ENCODE measurements around the gene ARFGEF3.

The ARFGEF3 gene

DNA sequence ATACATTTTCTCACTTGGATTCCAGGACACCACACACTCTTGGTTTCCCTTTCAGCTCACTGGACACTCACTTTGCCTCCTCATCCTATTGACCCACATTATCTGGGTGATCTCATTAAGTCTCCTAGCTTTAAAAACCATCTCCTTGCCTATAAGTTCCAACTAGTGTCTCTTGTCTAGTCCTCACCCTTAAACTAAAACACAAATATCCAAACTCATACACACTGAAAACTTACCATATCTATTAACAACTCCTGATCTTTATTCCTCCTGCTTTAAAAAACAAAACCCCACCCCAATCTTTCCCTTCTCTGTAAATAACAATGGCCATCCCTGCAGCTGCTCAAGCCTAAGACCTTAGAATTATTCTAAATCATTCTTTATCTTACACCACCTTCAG lies 212.5 kb downstream of the ARFGEF3 start:
- Histone ChIP-seq H2BK120ac (ENCODE audit: low read depth, low read length) (no peak overlapping the region), H3K18ac (ENCODE audit: low read depth in 1 of 2, low read length in 2 of 2) (no peak overlapping the region), H2BK5ac (ENCODE audit: low read depth, low read length, poor library complexity, severe bottlenecking) (no peak overlapping the region), H3K9ac (ENCODE audit: low read length) (no peak overlapping the region), H3K79me1 (replicated peaks; ENCODE audit: low read length, poor library complexity, severe bottlenecking) (no peaks in the 10 kb centered on the region), H3K27ac (ENCODE audit: low read length, poor library complexity, severe bottlenecking) (no peak overlapping the region), H3K36me3 (ENCODE audit: control insufficient read depth in 1 of 2, insufficient read depth in 2 of 2, low read depth in 1 of 2, low read length in 2 of 2) (no peaks in the 10 kb centered on the region), H3K23ac (ENCODE audit: low read length in 2 of 2) (no peak overlapping the region), H3K4me1 (ENCODE audit: control insufficient read depth, insufficient read depth, low read depth, low read length) (no peaks in the 10 kb centered on the region), H4K91ac (ENCODE audit: low read length) (no peak overlapping the region), H2AK5ac (ENCODE audit: low read length, severe bottlenecking) (no peak overlapping the region), H3K14ac (ENCODE audit: low read length in 2 of 2) (no peak overlapping the region), H4K8ac (ENCODE audit: low read length) (no peak overlapping the region), H3K9me3 (ENCODE audit: control insufficient read depth, low read length) (no peaks in the 10 kb centered on the region), H3K4me3 (ENCODE audit: insufficient read depth in 1 of 2, low read depth in 1 of 2, low read length in 2 of 2) (no peak overlapping the region), H2AFZ (ENCODE audit: low read depth, low read length) (no peak overlapping the region), H3K4ac (ENCODE audit: low read depth in 1 of 2, low read length in 2 of 2) (no peak overlapping the region), H3K27me3 (ENCODE audit: control insufficient read depth in 1 of 2, insufficient read depth in 1 of 2, low read length in 2 of 2) (no peaks in the 10 kb centered on the region), H2BK15ac (ENCODE audit: low read depth, poor library complexity, severe bottlenecking) (no peak overlapping the region), H2BK12ac (ENCODE audit: low read length in 2 of 2) (no peak overlapping the region), H3K4me2 (ENCODE audit: low read length, poor library complexity, severe bottlenecking) (no peak overlapping the region)
- no peak for DNase-seq

GRCh38 chr6:138374815-138375214 lies 213.1 kb downstream of the ARFGEF3 start:
- Histone ChIP-seq H2BK15ac (ENCODE audit: low read depth, poor library complexity, severe bottlenecking) (no peak overlapping the region), H3K9ac (ENCODE audit: low read length) (no peak overlapping the region), H3K4me3 (ENCODE audit: insufficient read depth in 1 of 2, low read depth in 1 of 2, low read length in 2 of 2) (no peak overlapping the region), H2AFZ (ENCODE audit: low read depth, low read length) (no peak overlapping the region), H2BK120ac (ENCODE audit: low read depth, low read length) (no peak overlapping the region), H3K4me1 (ENCODE audit: control insufficient read depth, insufficient read depth, low read depth, low read length) (no peaks in the 10 kb centered on the region), H2BK12ac (ENCODE audit: low read length in 2 of 2) (no peak overlapping the region), H3K14ac (ENCODE audit: low read length in 2 of 2) (no peak overlapping the region), H4K8ac (ENCODE audit: low read length) (no peak overlapping the region), H3K27me3 (ENCODE audit: control insufficient read depth in 1 of 2, insufficient read depth in 1 of 2, low read length in 2 of 2) (no peaks in the 10 kb centered on the region), H3K36me3 (ENCODE audit: control insufficient read depth in 1 of 2, insufficient read depth in 2 of 2, low read depth in 1 of 2, low read length in 2 of 2) (no peaks in the 10 kb centered on the region), H3K79me1 (replicated peaks; ENCODE audit: low read length, poor library complexity, severe bottlenecking) (no peaks in the 10 kb centered on the region), H3K4ac (ENCODE audit: low read depth in 1 of 2, low read length in 2 of 2) (no peak overlapping the region), H2AK5ac (ENCODE audit: low read length, severe bottlenecking) (no peak overlapping the region), H3K27ac (ENCODE audit: low read length, poor library complexity, severe bottlenecking) (no peak overlapping the region), H2BK5ac (ENCODE audit: low read depth, low read length, poor library complexity, severe bottlenecking) (no peak overlapping the region), H3K4me2 (ENCODE audit: low read length, poor library complexity, severe bottlenecking) (no peak overlapping the region), H3K18ac (ENCODE audit: low read depth in 1 of 2, low read length in 2 of 2) (no peak overlapping the region), H3K9me3 (ENCODE audit: control insufficient read depth, low read length) (no peaks in the 10 kb centered on the region), H3K23ac (ENCODE audit: low read length in 2 of 2) (no peak overlapping the region), H4K91ac (ENCODE audit: low read length) (no peak overlapping the region)
- WGBS: 93% methylated on average over 2 of the region's 2 CpGs
- DNase-seq: no peak

GRCh38 chr6:138377042-138377441 lies 215.3 kb downstream of the ARFGEF3 start:
- no peak overlapping the region for H2AFZ ChIP-seq (ENCODE audit: low read depth, low read length)
- no peaks in the 10 kb centered on the region for H3K4me1 ChIP-seq (ENCODE audit: control insufficient read depth, insufficient read depth, low read depth, low read length)
- no peak overlapping the region for H3K27ac ChIP-seq (ENCODE audit: low read length, poor library complexity, severe bottlenecking)
- no peak overlapping the region for H3K18ac ChIP-seq (ENCODE audit: low read depth in 1 of 2, low read length in 2 of 2)
- DNase-seq: no peak
- no peaks in the 10 kb centered on the region for H3K36me3 ChIP-seq (ENCODE audit: control insufficient read depth in 1 of 2, insufficient read depth in 2 of 2, low read depth in 1 of 2, low read length in 2 of 2)
- H3K27me3 ChIP-seq (ENCODE audit: control insufficient read depth in 1 of 2, insufficient read depth in 1 of 2, low read length in 2 of 2): no peaks in the 10 kb centered on the region
- no peaks in the 10 kb centered on the region for H3K79me1 ChIP-seq (replicated peaks; ENCODE audit: low read length, poor library complexity, severe bottlenecking)
- no peak overlapping the region for H2BK5ac ChIP-seq (ENCODE audit: low read depth, low read length, poor library complexity, severe bottlenecking)
- no peak overlapping the region for H3K4ac ChIP-seq (ENCODE audit: low read depth in 1 of 2, low read length in 2 of 2)
- no peak overlapping the region for H2BK15ac ChIP-seq (ENCODE audit: low read depth, poor library complexity, severe bottlenecking)
- H3K4me2 ChIP-seq (ENCODE audit: low read length, poor library complexity, severe bottlenecking): no peak overlapping the region
- no peak overlapping the region for H3K14ac ChIP-seq (ENCODE audit: low read length in 2 of 2)
- no peak overlapping the region for H3K23ac ChIP-seq (ENCODE audit: low read length in 2 of 2)
- H3K4me3 ChIP-seq (ENCODE audit: insufficient read depth in 1 of 2, low read depth in 1 of 2, low read length in 2 of 2): no peak overlapping the region
- no peak overlapping the region for H3K9ac ChIP-seq (ENCODE audit: low read length)
- H2BK120ac ChIP-seq (ENCODE audit: low read depth, low read length): no peak overlapping the region
- no peaks in the 10 kb centered on the region for H3K9me3 ChIP-seq (ENCODE audit: control insufficient read depth, low read length)
- no peak overlapping the region for H4K91ac ChIP-seq (ENCODE audit: low read length)
- H2AK5ac ChIP-seq (ENCODE audit: low read length, severe bottlenecking): no peak overlapping the region
- no peak overlapping the region for H2BK12ac ChIP-seq (ENCODE audit: low read length in 2 of 2)
- H4K8ac ChIP-seq (ENCODE audit: low read length): no peak overlapping the region

DNA sequence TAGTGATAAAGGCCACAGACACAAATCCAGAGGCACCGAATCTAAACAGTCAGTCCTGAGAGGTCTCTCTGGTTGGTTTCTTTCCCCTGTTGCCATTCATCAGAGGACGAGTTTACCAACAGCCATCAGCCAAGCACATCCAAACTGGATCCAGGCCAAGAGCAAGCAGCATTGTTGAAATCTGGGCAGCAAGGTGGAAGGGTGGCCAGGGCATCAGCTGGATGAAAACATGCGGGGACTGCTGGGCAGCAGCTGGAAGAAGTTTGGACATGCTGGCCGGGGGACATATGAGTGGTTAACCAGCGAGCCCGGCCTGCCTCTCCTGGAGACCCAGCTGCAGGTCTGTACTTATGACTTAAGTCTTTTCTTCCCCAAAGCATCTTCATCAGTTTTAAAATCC lies 216.1 kb downstream of the ARFGEF3 start, which contains the start of gene SMIM28:
SMIM28 (plus strand) TSS at position 62 of the 400 bp plus-strand sequence; CDS start at position 230, 168 bp downstream.
- Histone ChIP-seq H3K9me3 (ENCODE audit: control insufficient read depth, low read length) (no peaks in the 10 kb centered on the region), H2BK15ac (ENCODE audit: low read depth, poor library complexity, severe bottlenecking) (no peak within 1 kb of the TSS), H3K27me3 (ENCODE audit: control insufficient read depth in 1 of 2, insufficient read depth in 1 of 2, low read length in 2 of 2) (no peaks in the 10 kb centered on the region), H2AK5ac (ENCODE audit: low read length, severe bottlenecking) (no peak within 1 kb of the TSS), H3K23ac (ENCODE audit: low read length in 2 of 2) (no peak within 1 kb of the TSS), H2BK120ac (ENCODE audit: low read depth, low read length) (no peak within 1 kb of the TSS), H3K4ac (ENCODE audit: low read depth in 1 of 2, low read length in 2 of 2) (no peak within 1 kb of the TSS), H4K91ac (ENCODE audit: low read length) (no peak within 1 kb of the TSS), H3K18ac (ENCODE audit: low read depth in 1 of 2, low read length in 2 of 2) (no peak within 1 kb of the TSS), H3K9ac (ENCODE audit: low read length) (no peak within 1 kb of the TSS), H4K8ac (ENCODE audit: low read length) (no peak within 1 kb of the TSS), H3K4me3 (ENCODE audit: insufficient read depth in 1 of 2, low read depth in 1 of 2, low read length in 2 of 2) (no peak within 1 kb of the TSS), H3K36me3 (ENCODE audit: control insufficient read depth in 1 of 2, insufficient read depth in 2 of 2, low read depth in 1 of 2, low read length in 2 of 2) (no peaks in the 10 kb centered on the region), H3K27ac (ENCODE audit: low read length, poor library complexity, severe bottlenecking) (no peak within 1 kb of the TSS), H3K4me2 (ENCODE audit: low read length, poor library complexity, severe bottlenecking) (no peak within 1 kb of the TSS), H2AFZ (ENCODE audit: low read depth, low read length) (no peak within 1 kb of the TSS), H3K4me1 (ENCODE audit: control insufficient read depth, insufficient read depth, low read depth, low read length) (peaks cover 2% of the 10 kb centered on the region), H3K14ac (ENCODE audit: low read length in 2 of 2) (no peak within 1 kb of the TSS), H2BK12ac (ENCODE audit: low read length in 2 of 2) (no peak within 1 kb of the TSS), H2BK5ac (ENCODE audit: low read depth, low read length, poor library complexity, severe bottlenecking) (no peak within 1 kb of the TSS), H3K79me1 (replicated peaks; ENCODE audit: low read length, poor library complexity, severe bottlenecking) (no peaks in the 10 kb centered on the region)
- DNase-seq: no peak
- WGBS: 87% methylated on average over 4 of the region's 6 CpGs
